DMS53 (cell line): ENCODE results near the gene WDR17.

Source experiments
- DNase-seq: peaks from one replicate; lab custom pipeline; 2025; lab: John Stamatoyannopoulos, UW

Gene WDR17

GRCh38 chr4:176099314-176099713, 33.7 kb downstream of the WDR17 start:
- no peak for DNase-seq

- DNase-seq = no peak
These were observed 36.9 kb downstream of the WDR17 start for GRCh38 chr4:176102414-176103063.

GRCh38 chr4:176107695-176108094, 42.1 kb downstream of the WDR17 start:
- no peak for DNase-seq

GRCh38 chr4:176123710-176124407, 58.2 kb downstream of the WDR17 start:
- peak; percentile 54 for DNase-seq

GRCh38 chr4:176125063-176125462, 59.4 kb downstream of the WDR17 start:
- DNase-seq = no peak

GRCh38 chr4:176134670-176135069, 69.0 kb downstream of the WDR17 start:
- DNase-seq = no peak

- DNase-seq = no peak
These were observed 72.0 kb downstream of the WDR17 start for GRCh38 chr4:176137631-176138030.

- DNase-seq = no peak
These were observed 73.9 kb downstream of the WDR17 start for GRCh38 chr4:176139518-176139917.

GRCh38 chr4:176142253-176142652, 76.6 kb downstream of the WDR17 start:
- DNase-seq = no peak

GRCh38 chr4:176149680-176150355, 84.2 kb downstream of the WDR17 start:
- peak; percentile 1 for DNase-seq

- peak; percentile 53 for DNase-seq
These were observed 84.7 kb downstream of the WDR17 start for GRCh38 chr4:176150356-176150682.

GRCh38 chr4:176150704-176151103, 85.1 kb downstream of the WDR17 start:
- no peak for DNase-seq

- no peak for DNase-seq
These were observed 87.5 kb downstream of the WDR17 start for GRCh38 chr4:176153124-176153523.

GRCh38 chr4:176156656-176157055, 91.0 kb downstream of the WDR17 start:
- DNase-seq = no peak

- DNase-seq = no peak
These were observed 97.4 kb downstream of the WDR17 start for GRCh38 chr4:176163041-176163440.

- no peak for DNase-seq
These were observed 119.4 kb downstream of the WDR17 start for GRCh38 chr4:176185051-176185450.

GRCh38 chr4:176186067-176186466, 120.4 kb downstream of the WDR17 start:
- DNase-seq = peak; percentile 47

GRCh38 chr4:176186671-176187395, 121.2 kb downstream of the WDR17 start:
- DNase-seq = peak; percentile 37

GRCh38 chr4:176187624-176188023, 122.0 kb downstream of the WDR17 start:
- peak; percentile 2 for DNase-seq

- DNase-seq = no peak
These were observed 123.0 kb downstream of the WDR17 start for GRCh38 chr4:176188654-176189053.

- DNase-seq = no peak
These were observed 124.5 kb downstream of the WDR17 start for GRCh38 chr4:176189891-176190795.

GRCh38 chr4:176191974-176192373, 126.3 kb downstream of the WDR17 start:
- DNase-seq = peak; percentile 78
